ENCODE results near the gene PSKH1.

The PSKH1 gene

DNA sequence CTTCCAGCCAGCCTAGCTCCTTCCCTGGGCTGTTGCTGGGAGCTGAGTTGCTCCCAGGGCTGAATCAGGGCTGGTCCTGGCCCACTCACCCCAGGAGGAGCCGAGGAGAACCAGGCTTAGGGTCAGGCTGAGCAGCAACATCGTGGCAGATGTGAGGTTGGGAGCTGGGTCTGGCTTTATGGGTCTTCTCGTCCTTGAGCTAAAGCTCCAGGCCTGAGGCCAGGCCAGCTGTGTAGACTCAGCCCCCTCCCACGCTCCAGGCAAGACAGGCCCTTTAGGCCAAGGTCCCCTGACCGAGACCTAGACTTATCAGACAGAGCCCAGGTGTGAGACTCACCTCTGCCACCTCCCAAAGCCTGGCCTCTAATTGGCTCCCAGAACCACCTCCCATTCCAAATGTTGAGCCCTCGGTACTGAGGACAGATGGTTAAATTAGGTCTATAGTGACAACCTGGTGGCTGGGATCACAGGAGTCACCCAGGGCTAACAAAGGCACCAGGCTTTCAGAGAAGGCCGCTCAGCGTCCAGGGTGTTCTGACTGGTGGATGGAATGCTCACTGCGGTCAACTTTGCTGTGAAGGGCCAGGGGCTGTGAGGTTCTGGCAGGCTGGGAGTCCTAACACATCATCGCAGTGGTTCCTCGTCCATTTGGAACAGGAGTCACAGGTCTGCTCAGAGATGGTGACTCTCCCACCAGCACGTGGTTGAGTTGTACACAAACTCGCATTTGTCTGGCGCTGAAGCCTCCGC lies 38.8 kb downstream of the PSKH1 start, which contains the start of gene CTRL:
Gene CTRL, minus strand, starts transcription at position 151 of the 750 bp plus-strand sequence. Its CDS starts 10 bp downstream, at position 141.
- ChIA-PET CTCF (interaction anchor here (0.5 to 1.5 kb wide), 5 partner anchors 10 to 445 kb away, joined by 3 to 7 read pairs (median 3); no protein-coding TSS in a partner anchor), POLR2A (interaction anchor here (0.6 to 0.9 kb wide), 2 partner anchors 50 to 125 kb away, joined by 3 read pairs; partner anchors contain the start of genes RANBP10 and TSNAXIP1)
- Histone ChIP-seq H3K36me3 (ENCODE audit: control insufficient read depth in 2 of 2, insufficient read depth in 1 of 2, low read length in 2 of 2) (peaks cover 0 to 47% of the 10 kb centered on the region in 2 experiments; a peak in 2 of 3 replicates), H3K27ac (ENCODE audit: extremely low read depth, low read depth, low read length) (no peak within 1 kb of the TSS), H3K9me3 (ENCODE audit: control insufficient read depth, insufficient read depth, low read depth, low read length) (no peaks in the 10 kb centered on the region), H3K4me3 (ENCODE audit: low read depth, low read length) (no peak within 1 kb of the TSS), H3K4me1 (ENCODE audit: control insufficient read depth, insufficient read depth, low read length) (no peaks in the 10 kb centered on the region)
- TF ChIP-seq, protein P1, sequence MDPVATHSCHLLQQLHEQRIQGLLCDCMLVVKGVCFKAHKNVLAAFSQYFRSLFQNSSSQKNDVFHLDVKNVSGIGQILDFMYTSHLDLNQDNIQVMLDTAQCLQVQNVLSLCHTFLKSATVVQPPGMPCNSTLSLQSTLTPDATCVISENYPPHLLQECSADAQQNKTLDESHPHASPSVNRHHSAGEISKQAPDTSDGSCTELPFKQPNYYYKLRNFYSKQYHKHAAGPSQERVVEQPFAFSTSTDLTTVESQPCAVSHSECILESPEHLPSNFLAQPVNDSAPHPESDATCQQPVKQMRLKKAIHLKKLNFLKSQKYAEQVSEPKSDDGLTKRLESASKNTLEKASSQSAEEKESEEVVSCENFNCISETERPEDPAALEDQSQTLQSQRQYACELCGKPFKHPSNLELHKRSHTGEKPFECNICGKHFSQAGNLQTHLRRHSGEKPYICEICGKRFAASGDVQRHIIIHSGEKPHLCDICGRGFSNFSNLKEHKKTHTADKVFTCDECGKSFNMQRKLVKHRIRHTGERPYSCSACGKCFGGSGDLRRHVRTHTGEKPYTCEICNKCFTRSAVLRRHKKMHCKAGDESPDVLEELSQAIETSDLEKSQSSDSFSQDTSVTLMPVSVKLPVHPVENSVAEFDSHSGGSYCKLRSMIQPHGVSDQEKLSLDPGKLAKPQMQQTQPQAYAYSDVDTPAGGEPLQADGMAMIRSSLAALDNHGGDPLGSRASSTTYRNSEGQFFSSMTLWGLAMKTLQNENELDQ (tag by site-specific recombination; IDR thresholded peaks at IDR 0.05; ENCODE audit: low read depth), result no peak
- TF ChIP-seq, protein P2, sequence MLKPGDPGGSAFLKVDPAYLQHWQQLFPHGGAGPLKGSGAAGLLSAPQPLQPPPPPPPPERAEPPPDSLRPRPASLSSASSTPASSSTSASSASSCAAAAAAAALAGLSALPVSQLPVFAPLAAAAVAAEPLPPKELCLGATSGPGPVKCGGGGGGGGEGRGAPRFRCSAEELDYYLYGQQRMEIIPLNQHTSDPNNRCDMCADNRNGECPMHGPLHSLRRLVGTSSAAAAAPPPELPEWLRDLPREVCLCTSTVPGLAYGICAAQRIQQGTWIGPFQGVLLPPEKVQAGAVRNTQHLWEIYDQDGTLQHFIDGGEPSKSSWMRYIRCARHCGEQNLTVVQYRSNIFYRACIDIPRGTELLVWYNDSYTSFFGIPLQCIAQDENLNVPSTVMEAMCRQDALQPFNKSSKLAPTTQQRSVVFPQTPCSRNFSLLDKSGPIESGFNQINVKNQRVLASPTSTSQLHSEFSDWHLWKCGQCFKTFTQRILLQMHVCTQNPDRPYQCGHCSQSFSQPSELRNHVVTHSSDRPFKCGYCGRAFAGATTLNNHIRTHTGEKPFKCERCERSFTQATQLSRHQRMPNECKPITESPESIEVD (tag by site-specific recombination; IDR thresholded peaks at IDR 0.05), result no peak
- TF ChIP-seq ZNF560 (tag by site-specific recombination; IDR thresholded peaks at IDR 0.05; ENCODE audit: borderline replicate concordance) (no peak), ZNF24 (tag by site-specific recombination; IDR thresholded peaks at IDR 0.05) (no peak), ZNF777 (tag by site-specific recombination; IDR thresholded peaks at IDR 0.05; ENCODE audit: borderline replicate concordance) (no peak), ZNF350 (tag by site-specific recombination; IDR thresholded peaks at IDR 0.05) (no peak), KLF10 (tag by site-specific recombination; IDR thresholded peaks at IDR 0.05) (no peak), ZNF624 (tag by site-specific recombination; IDR thresholded peaks at IDR 0.05) (no peak), ZNF670 (tag by site-specific recombination; IDR thresholded peaks at IDR 0.05; ENCODE audit: low read depth) (no peak), BCL11A (tag by site-specific recombination; IDR thresholded peaks at IDR 0.05; ENCODE audit: low read depth) (no peak), ZNF664 (tag by site-specific recombination; IDR thresholded peaks at IDR 0.05) (no peak), ZSCAN23 (tag by site-specific recombination; IDR thresholded peaks at IDR 0.05) (no peak), ZNF404 (tag by site-specific recombination; IDR thresholded peaks at IDR 0.05) (no peak), ZFP41 (tag by site-specific recombination; IDR thresholded peaks at IDR 0.05; ENCODE audit: borderline replicate concordance) (no peak), ZNF138 (tag by site-specific recombination; IDR thresholded peaks at IDR 0.05; ENCODE audit: borderline replicate concordance) (no peak)
- TF ChIP-seq, protein P3, sequence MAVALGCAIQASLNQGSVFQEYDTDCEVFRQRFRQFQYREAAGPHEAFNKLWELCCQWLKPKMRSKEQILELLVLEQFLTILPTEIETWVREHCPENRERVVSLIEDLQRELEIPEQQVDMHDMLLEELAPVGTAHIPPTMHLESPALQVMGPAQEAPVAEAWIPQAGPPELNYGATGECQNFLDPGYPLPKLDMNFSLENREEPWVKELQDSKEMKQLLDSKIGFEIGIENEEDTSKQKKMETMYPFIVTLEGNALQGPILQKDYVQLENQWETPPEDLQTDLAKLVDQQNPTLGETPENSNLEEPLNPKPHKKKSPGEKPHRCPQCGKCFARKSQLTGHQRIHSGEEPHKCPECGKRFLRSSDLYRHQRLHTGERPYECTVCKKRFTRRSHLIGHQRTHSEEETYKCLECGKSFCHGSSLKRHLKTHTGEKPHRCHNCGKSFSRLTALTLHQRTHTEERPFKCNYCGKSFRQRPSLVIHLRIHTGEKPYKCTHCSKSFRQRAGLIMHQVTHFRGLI (tag by site-specific recombination; IDR thresholded peaks at IDR 0.05), result no peak
- TF ChIP-seq, protein P4, sequence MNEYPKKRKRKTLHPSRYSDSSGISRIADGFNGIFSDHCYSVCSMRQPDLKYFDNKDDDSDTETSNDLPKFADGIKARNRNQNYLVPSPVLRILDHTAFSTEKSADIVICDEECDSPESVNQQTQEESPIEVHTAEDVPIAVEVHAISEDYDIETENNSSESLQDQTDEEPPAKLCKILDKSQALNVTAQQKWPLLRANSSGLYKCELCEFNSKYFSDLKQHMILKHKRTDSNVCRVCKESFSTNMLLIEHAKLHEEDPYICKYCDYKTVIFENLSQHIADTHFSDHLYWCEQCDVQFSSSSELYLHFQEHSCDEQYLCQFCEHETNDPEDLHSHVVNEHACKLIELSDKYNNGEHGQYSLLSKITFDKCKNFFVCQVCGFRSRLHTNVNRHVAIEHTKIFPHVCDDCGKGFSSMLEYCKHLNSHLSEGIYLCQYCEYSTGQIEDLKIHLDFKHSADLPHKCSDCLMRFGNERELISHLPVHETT (tag by site-specific recombination; IDR thresholded peaks at IDR 0.05), result no peak
- TF ChIP-seq, protein P5, sequence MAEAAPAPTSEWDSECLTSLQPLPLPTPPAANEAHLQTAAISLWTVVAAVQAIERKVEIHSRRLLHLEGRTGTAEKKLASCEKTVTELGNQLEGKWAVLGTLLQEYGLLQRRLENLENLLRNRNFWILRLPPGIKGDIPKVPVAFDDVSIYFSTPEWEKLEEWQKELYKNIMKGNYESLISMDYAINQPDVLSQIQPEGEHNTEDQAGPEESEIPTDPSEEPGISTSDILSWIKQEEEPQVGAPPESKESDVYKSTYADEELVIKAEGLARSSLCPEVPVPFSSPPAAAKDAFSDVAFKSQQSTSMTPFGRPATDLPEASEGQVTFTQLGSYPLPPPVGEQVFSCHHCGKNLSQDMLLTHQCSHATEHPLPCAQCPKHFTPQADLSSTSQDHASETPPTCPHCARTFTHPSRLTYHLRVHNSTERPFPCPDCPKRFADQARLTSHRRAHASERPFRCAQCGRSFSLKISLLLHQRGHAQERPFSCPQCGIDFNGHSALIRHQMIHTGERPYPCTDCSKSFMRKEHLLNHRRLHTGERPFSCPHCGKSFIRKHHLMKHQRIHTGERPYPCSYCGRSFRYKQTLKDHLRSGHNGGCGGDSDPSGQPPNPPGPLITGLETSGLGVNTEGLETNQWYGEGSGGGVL (tag by site-specific recombination; IDR thresholded peaks at IDR 0.05), result no peak
- TF ChIP-seq, protein P6, sequence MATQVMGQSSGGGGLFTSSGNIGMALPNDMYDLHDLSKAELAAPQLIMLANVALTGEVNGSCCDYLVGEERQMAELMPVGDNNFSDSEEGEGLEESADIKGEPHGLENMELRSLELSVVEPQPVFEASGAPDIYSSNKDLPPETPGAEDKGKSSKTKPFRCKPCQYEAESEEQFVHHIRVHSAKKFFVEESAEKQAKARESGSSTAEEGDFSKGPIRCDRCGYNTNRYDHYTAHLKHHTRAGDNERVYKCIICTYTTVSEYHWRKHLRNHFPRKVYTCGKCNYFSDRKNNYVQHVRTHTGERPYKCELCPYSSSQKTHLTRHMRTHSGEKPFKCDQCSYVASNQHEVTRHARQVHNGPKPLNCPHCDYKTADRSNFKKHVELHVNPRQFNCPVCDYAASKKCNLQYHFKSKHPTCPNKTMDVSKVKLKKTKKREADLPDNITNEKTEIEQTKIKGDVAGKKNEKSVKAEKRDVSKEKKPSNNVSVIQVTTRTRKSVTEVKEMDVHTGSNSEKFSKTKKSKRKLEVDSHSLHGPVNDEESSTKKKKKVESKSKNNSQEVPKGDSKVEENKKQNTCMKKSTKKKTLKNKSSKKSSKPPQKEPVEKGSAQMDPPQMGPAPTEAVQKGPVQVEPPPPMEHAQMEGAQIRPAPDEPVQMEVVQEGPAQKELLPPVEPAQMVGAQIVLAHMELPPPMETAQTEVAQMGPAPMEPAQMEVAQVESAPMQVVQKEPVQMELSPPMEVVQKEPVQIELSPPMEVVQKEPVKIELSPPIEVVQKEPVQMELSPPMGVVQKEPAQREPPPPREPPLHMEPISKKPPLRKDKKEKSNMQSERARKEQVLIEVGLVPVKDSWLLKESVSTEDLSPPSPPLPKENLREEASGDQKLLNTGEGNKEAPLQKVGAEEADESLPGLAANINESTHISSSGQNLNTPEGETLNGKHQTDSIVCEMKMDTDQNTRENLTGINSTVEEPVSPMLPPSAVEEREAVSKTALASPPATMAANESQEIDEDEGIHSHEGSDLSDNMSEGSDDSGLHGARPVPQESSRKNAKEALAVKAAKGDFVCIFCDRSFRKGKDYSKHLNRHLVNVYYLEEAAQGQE (tag by site-specific recombination; IDR thresholded peaks at IDR 0.05), result no peak
